Pancreas (tissue), 10 donors: ENCODE results near the gene NDUFS3. TPM values are rescaled to one million over a fixed set of nuclear protein-coding genes. Genes with fewer than 3 reads are reported as not detected.

Experiments used
- ATAC-seq, 4 donors: fragments of 200-7000 bp; cut with Tn5 transposase; one replicate each; pipeline versions ENCODE4 v1.8.0 to v1.9.1; 2020; ENCODE audit warnings: mild to moderate bottlenecking in 4 of 4, moderate library complexity in 4 of 4
- DNase-seq, 6 donors: peaks; one replicate each; pipeline ENCODE4 v3.0.0-alpha.2; 2020
- FAIRE-seq: peaks from 2 replicates; lab custom pipeline; 2012; peaks lifted over from hg19 to GRCh38; lab: Jason Lieb, UNC
- H3K27ac ChIP-seq, 4 donors: fragments of 200-600 bp; sonication (generic); 1 replicate in 3 of 4; 2 replicates in 1 of 4; pipeline versions ENCODE4 v1.5.0 to v1.8.0; 2020
- H3K27me3 ChIP-seq, 4 donors: fragments of 200-600 bp; one replicate each; pipeline ENCODE4 v1.8.0; 2021
- H3K36me3 ChIP-seq, 3 donors: fragments of 200-600 bp; sonication (generic) in 1 of 3; one replicate each; pipeline versions ENCODE4 v1.5.0 to v1.8.0; 2020 to 2021
- H3K4me1 ChIP-seq, 3 donors: fragments of 200-600 bp; one replicate each; pipeline ENCODE4 v1.8.0; 2021
- H3K4me3 ChIP-seq, 4 donors: fragments of 200-600 bp; sonication (generic) in 2 of 4; one replicate each; pipeline versions ENCODE4 v1.5.0 to v1.8.0; 2020 to 2021
- H3K9me3 ChIP-seq, 4 donors: fragments of 200-600 bp; one replicate each; pipeline ENCODE4 v1.8.0; 2021
- WGBS, 2 donors: extraction: QIAGEN DNeasy Blood & Tissue Kit; methylation state at CpG; one replicate each; pipeline ENCODE4 v1.1.7; 2013; 5-methylcytosine and 5-hydroxymethylcytosine counted together
- intact Hi-C, 3 donors: fragments of 100-400 bp; cut with DNase I; formaldehyde crosslinking; loops; one replicate each; pipeline versions ENCODE4 v1.11.1 to v1.14.2; 2022
- polyA plus RNA-seq, 2 donors: library from polyadenylated mRNA; stranded (reverse); fragments of 200-250 nt; gene quantifications; one replicate each; pipeline ENCODE4 v1.2.3, GENCODE V29; 2013
- total RNA-seq, 6 donors: library from RNA; stranded (reverse); fragmentation: NEBNext Ultra II Directional in 4 of 6; extraction: Animal tissue kit (Norgen Biotek cat#: 25700) in 4 of 6; gene quantifications; one replicate each; pipeline versions ENCODE4 v1.2.1 to v1.2.4, GENCODE V29; 2021 to 2023
- TF ChIP-seq, protein P1 (sequence below), 4 donors: fragments of 200-600 bp; sonication (generic) in 3 of 4; IDR thresholded peaks; one replicate each; pipeline versions ENCODE4 v1.5.0 to v1.8.0; 2021; ENCODE audit warnings: antibody characterized with exemption in 4 of 4
- donor health status: healthy with polysubstance abuse.
- donor health status: DM: no; HTN: no; CAD: no; lungs with moderate emphysema.
- donor health status: DM: no; HTN: no; CAD: no.
- donor health status: control.
- donor health status: control.
- donor health status: Bipolar disorder and iron deficiency.
- donor health status: DM: yes; HTN: yes; CAD: no.
- donor health status: DM: no; HTN: no; CAD: no.
- donor health status: DM: no; HTN: no; CAD: no.
- donor health status: DM: yes; HTN: yes; CAD: no.

The NDUFS3 gene
- total and polyA plus RNA-seq, 8 donors: 28.8 to 113 (median 39.2) TPM

DNA sequence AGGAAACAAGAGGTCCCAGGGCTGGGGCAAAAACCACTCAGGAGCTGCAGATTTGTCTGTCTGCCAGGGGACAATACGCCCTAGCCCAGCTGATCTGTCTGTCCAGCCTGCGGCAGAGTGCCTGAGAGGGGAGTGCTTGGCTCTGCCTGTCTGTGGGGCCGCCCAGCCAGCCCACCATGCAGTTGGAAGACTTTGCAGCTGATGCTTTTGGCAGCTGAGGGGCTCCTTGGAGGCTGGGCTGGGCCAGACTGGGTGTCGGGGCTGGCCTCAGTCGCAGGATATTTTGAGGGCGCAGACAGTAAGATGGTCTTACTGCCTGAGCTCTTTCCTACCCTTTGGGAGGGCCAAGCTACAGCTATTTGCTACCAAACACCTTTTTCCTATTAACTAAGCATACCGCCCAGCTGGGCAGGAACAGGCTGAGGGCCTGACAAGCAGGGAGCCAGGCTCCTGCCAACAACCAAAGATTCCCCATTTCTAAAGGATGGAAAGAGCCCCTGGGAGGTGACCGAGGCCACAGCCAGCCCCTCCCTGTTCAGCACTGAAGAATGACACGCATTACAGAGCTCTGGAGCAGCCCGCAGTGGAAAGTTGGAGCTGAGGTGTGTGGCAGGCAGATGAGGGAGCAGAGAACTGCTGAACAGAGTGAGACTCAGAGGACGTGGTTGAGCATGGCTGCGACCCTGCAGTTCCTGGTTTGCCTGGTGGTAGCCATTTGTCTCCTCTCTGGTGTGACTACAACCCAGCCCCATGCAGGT, 7.4 kb downstream of the NDUFS3 start, which contains the start of gene FAM180B:
Gene FAM180B, plus strand, starts transcription at position 581 of the 758 bp plus-strand sequence. Its CDS starts 91 bp downstream, at position 672.
- Histone ChIP-seq H3K4me3 (no peak within 1 kb of the TSS), H3K4me1 (no peaks in the 10 kb centered on the region), H3K36me3 (peaks cover 5 to 28% (median 27%) of the 10 kb centered on the region in 3 donors), H3K27me3 (no peaks in the 10 kb centered on the region), H3K27ac (no peak within 1 kb of the TSS), H3K9me3 (no peaks in the 10 kb centered on the region)
- TF ChIP-seq, protein P1, sequence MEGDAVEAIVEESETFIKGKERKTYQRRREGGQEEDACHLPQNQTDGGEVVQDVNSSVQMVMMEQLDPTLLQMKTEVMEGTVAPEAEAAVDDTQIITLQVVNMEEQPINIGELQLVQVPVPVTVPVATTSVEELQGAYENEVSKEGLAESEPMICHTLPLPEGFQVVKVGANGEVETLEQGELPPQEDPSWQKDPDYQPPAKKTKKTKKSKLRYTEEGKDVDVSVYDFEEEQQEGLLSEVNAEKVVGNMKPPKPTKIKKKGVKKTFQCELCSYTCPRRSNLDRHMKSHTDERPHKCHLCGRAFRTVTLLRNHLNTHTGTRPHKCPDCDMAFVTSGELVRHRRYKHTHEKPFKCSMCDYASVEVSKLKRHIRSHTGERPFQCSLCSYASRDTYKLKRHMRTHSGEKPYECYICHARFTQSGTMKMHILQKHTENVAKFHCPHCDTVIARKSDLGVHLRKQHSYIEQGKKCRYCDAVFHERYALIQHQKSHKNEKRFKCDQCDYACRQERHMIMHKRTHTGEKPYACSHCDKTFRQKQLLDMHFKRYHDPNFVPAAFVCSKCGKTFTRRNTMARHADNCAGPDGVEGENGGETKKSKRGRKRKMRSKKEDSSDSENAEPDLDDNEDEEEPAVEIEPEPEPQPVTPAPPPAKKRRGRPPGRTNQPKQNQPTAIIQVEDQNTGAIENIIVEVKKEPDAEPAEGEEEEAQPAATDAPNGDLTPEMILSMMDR (IDR thresholded peaks at IDR 0.05): no peak
- ATAC-seq (no peak), FAIRE-seq (no peak), DNase-seq (no peak)
- intact Hi-C loops: no loop called here
- WGBS, 2 donors: 73% methylated on average over 12 of the region's 12 CpGs

DNA sequence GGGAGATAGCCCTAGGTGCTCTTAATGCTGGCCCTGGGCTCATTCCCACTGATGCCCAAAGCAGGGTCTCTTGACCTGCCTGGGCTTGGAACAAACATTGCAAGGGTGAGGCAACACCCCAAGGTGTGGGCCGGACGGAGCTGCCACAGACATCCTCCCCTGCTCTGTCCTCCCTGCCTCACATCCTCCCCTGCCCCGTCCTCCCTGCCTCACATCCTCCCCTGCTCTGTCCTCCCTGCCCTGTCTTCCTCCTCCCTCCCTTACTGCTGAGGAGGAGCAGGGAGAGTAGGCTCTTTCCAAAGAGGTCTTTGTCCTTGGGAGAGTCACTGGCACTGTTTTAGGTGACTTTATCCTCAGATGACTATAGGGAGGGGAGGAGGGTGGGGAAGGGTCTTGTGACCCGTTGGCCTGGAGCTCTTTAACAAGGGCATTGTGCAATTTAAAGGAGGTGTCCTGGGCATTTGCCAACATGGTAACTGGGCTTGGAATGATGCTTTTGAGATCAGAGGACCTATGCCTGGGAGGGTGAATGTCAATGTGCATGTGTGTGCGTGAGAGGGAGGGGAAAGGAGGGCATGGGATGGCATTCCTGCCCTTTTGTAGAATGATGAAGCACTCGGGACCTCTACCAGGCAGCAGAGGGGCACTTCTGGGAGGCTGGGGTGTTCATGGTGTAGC, 8.3 kb downstream of the NDUFS3 start:
- Histone ChIP-seq H3K4me1 (no peaks in the 10 kb centered on the region), H3K4me3 (no peak overlapping the region), H3K9me3 (no peaks in the 10 kb centered on the region), H3K36me3 (peaks cover 5 to 19% (median 18%) of the 10 kb centered on the region in 3 donors), H3K27ac (no peak overlapping the region), H3K27me3 (no peaks in the 10 kb centered on the region)
- FAIRE-seq (no peak), ATAC-seq (peak in 1 of 4 donors; percentile 9), DNase-seq (no peak)
- intact Hi-C loops: no loop called here
- TF ChIP-seq, protein P1 (IDR thresholded peaks at IDR 0.05): no peak
- 49 to 57% methylated on average over 6 of the region's 6 CpGs for WGBS, 2 donors

DNA sequence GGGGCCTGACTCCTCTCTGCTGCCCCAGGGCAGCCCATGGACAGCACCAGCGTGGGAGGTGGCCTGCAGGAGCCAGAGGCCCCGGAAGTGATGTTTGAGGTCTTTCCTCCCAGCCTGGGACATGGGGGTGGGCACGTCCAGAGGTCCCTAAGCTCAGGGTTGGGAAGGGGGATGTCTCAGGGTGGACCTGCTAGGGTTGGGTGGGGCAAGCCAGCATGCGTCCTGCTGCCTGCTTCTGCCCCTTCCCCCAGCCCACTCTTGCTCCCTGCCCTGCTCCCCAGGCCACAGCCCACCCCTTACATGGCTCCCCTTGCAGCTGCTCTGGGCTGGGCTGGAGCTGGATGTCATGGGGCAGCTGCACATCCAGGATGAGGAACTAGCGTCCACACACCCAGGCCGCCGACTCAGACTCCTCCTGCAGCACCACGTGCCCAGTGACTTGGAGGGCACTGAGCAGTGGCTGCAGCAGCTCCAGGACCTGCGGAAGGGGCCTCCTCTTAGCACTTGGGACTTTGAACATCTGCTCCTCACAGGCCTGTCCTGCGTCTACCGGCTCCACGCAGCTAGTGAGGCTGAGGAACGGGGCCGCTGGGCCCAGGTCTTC, 9.0 kb downstream of the NDUFS3 start:
- FAIRE-seq (no peak), ATAC-seq (peak in 3 of 4 donors; percentile 22 to 84 (median 72)), DNase-seq (peak in 1 of 6 donors; percentile 44)
- Histone ChIP-seq H3K27me3 (no peaks in the 10 kb centered on the region), H3K27ac (no peak overlapping the region), H3K36me3 (peaks cover under 1 to 13% (median 11%) of the 10 kb centered on the region in 3 donors), H3K9me3 (no peaks in the 10 kb centered on the region), H3K4me1 (no peaks in the 10 kb centered on the region), H3K4me3 (no peak overlapping the region)
- TF ChIP-seq, protein P1 (IDR thresholded peaks at IDR 0.05): no peak
- intact Hi-C loops: no loop called here
- 68 to 76% methylated on average over 13 to 14 of the region's 14 CpGs for WGBS, 2 donors

DNA sequence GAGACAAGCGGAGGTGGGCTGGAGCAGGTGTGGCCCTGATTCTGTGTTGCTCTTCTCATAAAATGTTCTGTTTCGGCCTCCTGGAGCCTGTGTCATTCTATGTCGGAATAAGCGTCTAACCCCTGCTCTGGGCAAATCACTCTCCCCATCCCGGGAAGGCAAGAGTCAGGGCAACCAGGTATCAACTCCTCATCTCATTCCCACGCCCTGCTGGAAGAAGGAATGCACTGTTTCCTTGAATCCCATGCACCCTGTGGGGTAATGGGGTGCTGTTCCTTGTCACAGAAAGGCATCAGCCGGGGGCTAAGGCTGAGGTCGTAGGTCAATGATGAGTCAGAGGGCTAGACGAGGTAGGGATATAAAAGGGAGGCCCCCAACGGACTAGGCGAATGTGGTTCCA, 10.2 kb downstream of the NDUFS3 start:
- Histone ChIP-seq H3K4me3 (no peak overlapping the region), H3K4me1 (no peaks in the 10 kb centered on the region), H3K36me3 (peaks cover 0 to 2% (median 0%) of the 10 kb centered on the region in 3 donors), H3K9me3 (no peaks in the 10 kb centered on the region), H3K27me3 (no peaks in the 10 kb centered on the region), H3K27ac (no peak overlapping the region)
- DNase-seq (no peak), ATAC-seq (no peak), FAIRE-seq (no peak)
- 88 to 92% methylated on average over 11 of the region's 11 CpGs for WGBS, 2 donors
- intact Hi-C loops: no loop called here
- TF ChIP-seq, protein P1 (IDR thresholded peaks at IDR 0.05): no peak
